Stomach (tissue), 9 donors: ENCODE data around the gene DGCR6. TPM values are rescaled to one million over a fixed set of nuclear protein-coding genes. Genes with fewer than 3 reads are reported as not detected.
"Not testable (repeated sequence)": the region's sequence is repeated elsewhere in the genome, so short reads cannot be mapped to it uniquely, and the experiment has no call there.

Experiments
- DNase-seq, 2 donors: peaks; one replicate each; pipeline versions ENCODE4 v3.0.0 to v3.0.0-alpha.2; 2013 to 2019
- H3K27ac ChIP-seq, 5 donors: fragments of 200-600 bp in 4 of 5; sonication (generic) in 4 of 5; one replicate each; pipeline ENCODE4 v1.5.1; 2013 to 2019; ENCODE audit warnings: mild to moderate bottlenecking in 1 of 5, moderate library complexity in 1 of 5
- H3K27me3 ChIP-seq, 3 donors: fragments of 200-600 bp; sonication (generic); one replicate each; pipeline ENCODE4 v1.5.1; 2017 to 2019; ENCODE audit warnings: mixed run types in 1 of 3
- H3K36me3 ChIP-seq, 4 donors: fragments of 200-600 bp; sonication (generic); 1 replicate in 3 of 4; 2 replicates in 1 of 4; pipeline ENCODE4 v1.5.1; 2016 to 2019
- H3K4me1 ChIP-seq, 4 donors: fragments of 200-600 bp; sonication (generic); one replicate each; pipeline ENCODE4 v1.5.1; 2016 to 2019
- H3K4me3 ChIP-seq, 4 donors: fragments of 200-600 bp; sonication (generic) in 3 of 4; one replicate each; pipeline ENCODE4 v1.5.1; 2016 to 2019; ENCODE audit warnings: mild to moderate bottlenecking in 1 of 4
- H3K9me3 ChIP-seq, 4 donors: fragments of 200-600 bp; sonication (generic); one replicate each; pipeline ENCODE4 v1.5.1; 2016 to 2019
- EP300 ChIP-seq: sonication (generic); formaldehyde crosslinking; IDR thresholded peaks from one replicate; pipeline ENCODE4 v1.6.1; 2017; ENCODE audit warnings: antibody characterized with exemption
- POLR2A ChIP-seq, 4 donors: fragments of 450-650 bp; IDR thresholded peaks; one replicate each; pipeline ENCODE4 v1.6.1; 2016; ENCODE audit warnings: antibody characterized with exemption in 4 of 4, control low read depth in 2 of 4, mild to moderate bottlenecking in 1 of 4, moderate library complexity in 1 of 4
- POLR2AphosphoS5 ChIP-seq, 3 donors: sonication (generic); formaldehyde crosslinking; IDR thresholded peaks; one replicate each; pipeline ENCODE4 v1.6.1; 2016; ENCODE audit warnings: antibody characterized with exemption in 3 of 3
- WGBS, 5 donors: extraction: QIAGEN DNeasy Blood & Tissue Kit in 3 of 5; methylation state at CpG; one replicate each; pipeline versions ENCODE4 v1.1.5 to v1.1.7; 2013 to 2018; 5-methylcytosine and 5-hydroxymethylcytosine counted together
- intact Hi-C: fragments of 100-400 bp; cut with DNase I; formaldehyde crosslinking; loops from one replicate; pipeline ENCODE4 v1.15.1; 2023; ENCODE audit warnings: low total_unique reads
- polyA plus RNA-seq, 3 donors: library from polyadenylated mRNA; stranded (reverse); fragments of 200-250 nt; gene quantifications; one replicate each; pipeline ENCODE4 v1.2.3, GENCODE V29; 2013
- total RNA-seq, 5 donors: library from RNA; depleted of rRNA; stranded (reverse); fragments of >200 nt; gene quantifications; one replicate each; pipeline versions ENCODE4 v1.1.0 to v1.2.3, GENCODE V29; 2014 to 2016
- TF ChIP-seq, protein P1 (sequence below), 7 experiments: fragments of 450-650 bp in 4 of 7; fragments of 200-600 bp in 3 of 7; sonication (generic) in 3 of 7; IDR thresholded peaks; one replicate each; pipeline ENCODE4 v1.5.1; 2016 to 2019; ENCODE audit warnings: antibody characterized with exemption in 7 of 7, control low read depth in 2 of 7, mild to moderate bottlenecking in 1 of 7
- donor health status: healthy with polysubstance abuse.
- donor health status: Bipolar disorder and iron deficiency.
- donor health status: healthy.

DGCR6 gene
- total and polyA plus RNA-seq, 8 donors = 0.19 to 4.2 (median 1.8) TPM; not detected in 1

DNA sequence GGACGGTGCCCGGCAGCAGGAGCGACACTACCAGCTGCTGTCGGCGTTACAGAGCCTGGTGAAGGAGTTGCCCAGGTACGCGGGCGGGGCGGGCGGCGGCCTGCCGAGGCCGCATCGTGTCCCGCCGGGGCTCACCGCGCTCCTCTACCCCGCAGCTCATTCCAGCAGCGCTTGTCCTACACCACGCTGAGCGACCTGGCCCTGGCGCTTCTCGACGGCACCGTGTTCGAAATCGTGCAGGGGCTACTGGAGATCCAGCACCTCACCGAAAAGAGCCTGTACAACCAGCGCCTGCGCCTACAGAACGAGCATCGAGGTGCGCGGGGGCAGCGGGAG, 258 bp downstream of the DGCR6 start:
- no CpG with 5 or more reads among the region's 36 CpGs for WGBS, 5 donors
- intact Hi-C loops = not testable (repeated sequence)

DNA sequence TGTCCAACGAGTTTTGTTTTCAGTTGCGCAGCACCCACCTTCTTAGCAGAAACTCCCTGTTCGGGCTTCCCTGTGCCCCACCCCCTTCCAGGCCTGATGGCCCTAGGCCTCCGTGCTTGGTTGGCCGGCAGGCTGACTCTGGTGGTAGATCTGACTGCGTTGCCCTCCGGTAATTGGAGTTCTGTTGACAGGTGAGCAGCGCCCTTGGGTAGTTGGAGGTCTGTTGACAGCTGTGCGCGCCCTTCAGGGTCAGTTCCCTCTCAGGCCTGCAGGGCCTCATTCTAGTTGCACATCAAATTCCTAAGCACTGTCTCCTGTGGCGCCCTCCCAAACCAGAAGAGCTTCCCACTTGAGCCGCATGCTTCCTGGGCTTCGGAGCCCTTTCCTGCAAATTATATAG, 776 bp downstream of the DGCR6 start:
- TF ChIP-seq POLR2A (IDR thresholded peaks at IDR 0.05) (no peak), POLR2AphosphoS5 (IDR thresholded peaks at IDR 0.05) (no peak), EP300 (no peak)
- TF ChIP-seq, protein P1, sequence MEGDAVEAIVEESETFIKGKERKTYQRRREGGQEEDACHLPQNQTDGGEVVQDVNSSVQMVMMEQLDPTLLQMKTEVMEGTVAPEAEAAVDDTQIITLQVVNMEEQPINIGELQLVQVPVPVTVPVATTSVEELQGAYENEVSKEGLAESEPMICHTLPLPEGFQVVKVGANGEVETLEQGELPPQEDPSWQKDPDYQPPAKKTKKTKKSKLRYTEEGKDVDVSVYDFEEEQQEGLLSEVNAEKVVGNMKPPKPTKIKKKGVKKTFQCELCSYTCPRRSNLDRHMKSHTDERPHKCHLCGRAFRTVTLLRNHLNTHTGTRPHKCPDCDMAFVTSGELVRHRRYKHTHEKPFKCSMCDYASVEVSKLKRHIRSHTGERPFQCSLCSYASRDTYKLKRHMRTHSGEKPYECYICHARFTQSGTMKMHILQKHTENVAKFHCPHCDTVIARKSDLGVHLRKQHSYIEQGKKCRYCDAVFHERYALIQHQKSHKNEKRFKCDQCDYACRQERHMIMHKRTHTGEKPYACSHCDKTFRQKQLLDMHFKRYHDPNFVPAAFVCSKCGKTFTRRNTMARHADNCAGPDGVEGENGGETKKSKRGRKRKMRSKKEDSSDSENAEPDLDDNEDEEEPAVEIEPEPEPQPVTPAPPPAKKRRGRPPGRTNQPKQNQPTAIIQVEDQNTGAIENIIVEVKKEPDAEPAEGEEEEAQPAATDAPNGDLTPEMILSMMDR (IDR thresholded peaks at IDR 0.05) = no peak
- Histone ChIP-seq H3K9me3 (no peaks in the 10 kb centered on the region), H3K4me1 (no peaks in the 10 kb centered on the region), H3K27me3 (no peaks in the 10 kb centered on the region), H3K27ac (no peak overlapping the region), H3K36me3 (no peaks in the 10 kb centered on the region), H3K4me3 (no peak overlapping the region)
- WGBS, 5 donors = 47 to 60% methylated on average over 5 to 6 of the region's 13 CpGs; no CpG with 5 or more reads in 3 of the 5 donors
- intact Hi-C loops = no loop called here
- DNase-seq = no peak

More for the DNA sequence above, 258 bp downstream of the DGCR6 start:
- H3K36me3 ChIP-seq, H3K27ac ChIP-seq, H3K4me1 ChIP-seq, DNase-seq, H3K4me3 ChIP-seq, H3K9me3 ChIP-seq, H3K27me3 ChIP-seq: not testable (repeated sequence)

DNA sequence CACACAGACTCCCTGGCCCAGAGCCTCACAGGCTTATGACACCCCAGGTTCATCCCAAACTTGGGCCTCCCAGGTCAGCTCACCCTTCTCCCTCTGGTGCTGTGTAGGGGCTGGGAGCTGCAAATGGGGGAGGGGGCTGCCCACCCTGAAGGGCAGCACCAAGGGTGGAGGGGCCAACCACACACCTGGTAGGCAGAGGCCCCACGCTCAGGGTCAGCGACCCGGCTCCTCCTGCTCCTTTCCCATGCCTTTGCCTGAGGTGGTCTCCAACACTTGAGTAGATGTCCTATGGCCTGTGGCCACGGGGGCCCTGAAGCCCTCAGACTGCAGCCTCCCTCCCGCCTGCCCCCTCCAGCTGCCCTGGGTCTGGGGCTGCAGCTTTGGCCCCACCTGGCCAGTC, 3.4 kb downstream of the DGCR6 start:
- WGBS, 5 donors = 86 to 100% (median 93%) methylated on average over 2 to 3 of the region's 5 CpGs; no CpG with 5 or more reads in 2 of the 5 donors
- intact Hi-C loops = no loop called here
- no peaks in the 10 kb centered on the region for H3K9me3 ChIP-seq

DNA sequence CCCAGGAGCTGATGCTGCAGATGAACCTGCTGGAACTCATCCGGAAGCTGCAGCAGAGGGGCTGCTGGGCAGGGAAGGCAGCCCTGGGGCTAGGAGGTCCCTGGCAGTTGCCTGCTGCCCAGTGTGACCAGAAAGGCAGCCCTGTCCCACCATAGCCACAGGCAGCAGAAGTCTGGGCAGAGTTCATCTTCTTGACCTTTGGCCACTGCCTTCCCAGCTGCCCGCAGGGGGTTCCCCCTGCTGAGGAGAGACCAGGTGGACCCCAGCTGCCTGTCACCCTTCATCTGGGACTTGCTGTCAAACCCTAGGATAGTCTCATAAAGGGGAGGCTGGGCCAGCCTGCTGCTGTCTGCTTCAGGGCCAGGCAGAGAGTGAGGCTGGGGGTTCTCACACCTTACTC, 5.4 kb downstream of the DGCR6 start:
- H3K9me3 ChIP-seq, H3K36me3 ChIP-seq, H3K27me3 ChIP-seq, DNase-seq, H3K4me3 ChIP-seq, H3K27ac ChIP-seq, H3K4me1 ChIP-seq, intact Hi-C loops: not testable (repeated sequence)
- no CpG with 5 or more reads among the region's 2 CpGs for WGBS, 5 donors

More for the DNA sequence above, 3.4 kb downstream of the DGCR6 start:
- Histone ChIP-seq H3K4me1 (no peaks in the 10 kb centered on the region), H3K4me3 (no peak overlapping the region), H3K27me3 (no peaks in the 10 kb centered on the region), H3K27ac (no peak overlapping the region), H3K36me3 (no peaks in the 10 kb centered on the region)
- DNase-seq = no peak
- TF ChIP-seq, protein P1 (IDR thresholded peaks at IDR 0.05) = no peak
- TF ChIP-seq POLR2A (IDR thresholded peaks at IDR 0.05) = no peak
- TF ChIP-seq POLR2AphosphoS5 (IDR thresholded peaks at IDR 0.05) = no peak
- no peak for TF ChIP-seq EP300

DNA sequence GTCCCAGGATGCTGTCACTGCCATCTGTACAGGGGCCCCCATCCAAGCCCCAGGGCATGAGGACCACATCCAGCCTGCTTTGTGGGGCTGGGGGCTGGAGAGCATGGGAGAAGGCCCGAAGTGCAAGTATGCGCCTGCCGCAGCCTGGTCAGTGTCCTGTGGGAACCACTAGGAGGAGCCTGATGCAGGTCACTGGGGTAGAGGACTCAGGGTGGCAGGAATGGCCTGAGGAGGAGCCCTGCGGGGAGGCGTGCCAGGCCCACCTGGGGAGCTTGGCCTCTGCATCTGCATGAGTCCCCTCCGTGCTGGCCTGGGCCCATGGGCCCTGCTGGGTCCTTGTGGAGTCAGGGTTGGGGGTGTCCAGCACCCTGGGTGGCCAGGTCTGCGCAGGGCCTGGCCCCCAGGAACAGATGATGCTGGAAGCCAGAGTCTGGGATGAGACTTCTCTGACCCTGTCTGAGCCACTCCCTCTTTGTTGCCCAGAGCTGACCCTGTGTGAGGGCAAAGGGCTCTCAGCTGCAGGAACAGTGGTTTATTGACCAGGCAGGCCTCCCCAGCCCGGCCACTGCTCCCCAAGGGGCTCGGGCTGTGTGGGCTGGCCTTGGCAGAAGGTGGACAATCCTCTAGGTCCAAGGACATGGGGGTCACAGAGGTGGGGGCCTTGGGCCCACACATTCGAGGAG, 6.3 kb downstream of the DGCR6 start:
- H3K27me3 ChIP-seq, H3K27ac ChIP-seq, H3K4me1 ChIP-seq, H3K4me3 ChIP-seq, H3K36me3 ChIP-seq, DNase-seq, H3K9me3 ChIP-seq, intact Hi-C loops: not testable (repeated sequence)
- WGBS, 5 donors = no CpG with 5 or more reads among the region's 10 CpGs

DNA sequence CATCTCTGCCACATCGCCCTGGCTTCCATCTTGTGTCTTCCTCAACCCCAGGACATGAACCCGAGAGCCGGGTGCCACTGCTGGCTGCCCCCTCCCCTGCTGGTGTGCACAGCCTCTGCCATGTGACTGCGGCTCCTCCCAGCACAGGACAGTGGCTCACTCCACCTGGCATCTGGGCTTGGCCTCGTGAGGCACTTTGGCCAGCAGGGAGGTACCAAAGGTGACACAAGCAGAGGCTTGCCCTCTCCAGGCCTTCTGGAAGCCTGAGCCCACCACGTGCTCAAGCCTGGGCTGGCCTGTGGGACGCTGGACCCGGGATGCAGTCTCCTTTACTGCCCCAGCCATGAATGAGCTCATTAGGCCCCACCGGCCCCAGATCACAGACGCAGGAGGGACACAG, 8.4 kb downstream of the DGCR6 start:
- intact Hi-C loops, H3K36me3 ChIP-seq, H3K9me3 ChIP-seq, H3K27ac ChIP-seq, H3K4me3 ChIP-seq, H3K27me3 ChIP-seq, DNase-seq, H3K4me1 ChIP-seq: not testable (repeated sequence)
- no CpG with 5 or more reads among the region's 10 CpGs for WGBS, 5 donors

DNA sequence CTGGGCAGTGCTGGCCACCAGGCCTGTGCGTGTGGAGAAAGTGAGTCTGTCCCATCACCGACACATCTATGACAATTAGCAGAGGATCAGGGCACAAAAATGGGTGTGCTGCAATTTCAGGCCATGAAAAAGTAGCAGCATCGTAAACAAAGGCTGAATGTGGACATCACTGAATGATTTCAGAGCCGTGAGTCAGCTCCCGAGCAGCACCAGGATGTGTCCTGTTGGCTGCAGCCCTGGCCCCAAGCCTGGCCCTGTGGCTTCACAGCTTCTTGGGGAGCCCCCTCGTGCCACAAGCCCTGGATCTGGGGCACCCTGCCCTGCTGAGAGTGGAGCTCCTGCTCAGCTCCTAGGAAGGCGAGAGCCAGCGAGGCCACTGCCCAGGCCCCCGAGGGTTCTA, 9.4 kb downstream of the DGCR6 start:
- H3K4me1 ChIP-seq, DNase-seq, intact Hi-C loops, H3K36me3 ChIP-seq, H3K4me3 ChIP-seq, H3K27ac ChIP-seq, H3K9me3 ChIP-seq, H3K27me3 ChIP-seq: not testable (repeated sequence)
- WGBS, 5 donors = no CpG with 5 or more reads among the region's 9 CpGs

DNA sequence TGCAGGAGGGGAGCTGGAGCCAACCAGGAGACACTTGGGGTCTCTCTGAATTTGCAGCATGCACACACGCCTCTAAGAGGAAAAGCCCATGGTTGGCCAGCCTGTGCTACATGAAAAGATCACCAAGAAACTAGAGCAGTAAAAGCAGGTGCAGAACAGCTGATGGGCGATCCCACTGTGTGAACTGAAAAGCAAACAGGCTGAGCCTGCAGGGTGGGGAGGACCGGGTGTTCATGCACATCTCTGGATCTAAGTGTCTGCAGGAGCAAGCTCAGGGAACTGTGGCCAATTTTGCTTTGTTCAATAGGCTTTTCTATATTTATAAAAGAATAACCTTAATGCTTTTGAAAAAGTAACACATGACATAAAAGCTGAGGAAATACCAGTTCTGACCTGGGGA, 11.7 kb downstream of the DGCR6 start:
- H3K36me3 ChIP-seq, intact Hi-C loops, DNase-seq, H3K27me3 ChIP-seq, H3K4me3 ChIP-seq, H3K27ac ChIP-seq, H3K9me3 ChIP-seq, H3K4me1 ChIP-seq: not testable (repeated sequence)
- WGBS, 5 donors = 40 to 80% (median 46%) methylated on average over 1 of the region's 3 CpGs; no CpG with 5 or more reads in 2 of the 5 donors

DNA sequence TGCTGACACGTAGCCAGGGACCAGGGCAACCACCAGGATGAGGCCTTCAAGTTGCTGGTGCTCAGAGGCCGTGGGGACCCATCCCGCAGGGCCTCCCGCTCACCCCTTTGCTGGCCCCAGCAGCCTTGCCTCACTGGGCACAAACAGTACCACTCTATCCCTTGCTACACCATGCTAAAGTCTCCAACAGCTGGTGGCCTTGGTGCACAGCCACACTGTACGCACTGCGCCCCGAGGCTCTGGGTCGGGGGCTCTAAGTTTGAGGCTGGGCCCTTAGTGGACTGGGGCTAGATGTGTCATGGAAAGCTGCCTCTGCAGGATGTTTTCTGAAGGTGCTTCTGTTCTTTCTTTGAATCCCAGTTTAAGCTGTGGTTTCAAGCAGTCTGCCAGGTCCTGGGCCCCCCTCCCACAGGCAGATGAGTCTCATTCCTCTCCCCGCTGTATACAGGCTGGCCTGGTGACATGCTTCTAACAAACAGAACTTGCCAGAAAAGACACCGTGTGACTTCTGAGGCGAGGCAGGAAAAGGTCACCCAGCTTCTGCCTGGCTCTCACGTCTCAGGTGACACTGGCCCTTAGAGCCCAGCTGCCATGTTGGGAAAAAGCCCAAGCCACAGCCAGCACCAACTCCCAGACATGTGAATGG, 14.3 kb downstream of the DGCR6 start:
- H3K27ac ChIP-seq, intact Hi-C loops, H3K4me3 ChIP-seq, DNase-seq, H3K4me1 ChIP-seq, H3K27me3 ChIP-seq, H3K9me3 ChIP-seq, H3K36me3 ChIP-seq: not testable (repeated sequence)
- WGBS, 5 donors = no CpG with 5 or more reads among the region's 12 CpGs
